Gastroesophageal sphincter (tissue), 4 donors: ENCODE measurements around the gene PGAP2. TPM values are rescaled to one million over a fixed set of nuclear protein-coding genes. Genes with fewer than 3 reads are reported as not detected.
"Not testable (repeated sequence)": the region's sequence is repeated elsewhere in the genome, so short reads cannot be mapped to it uniquely, and the experiment has no call there.

Experiments used
- ATAC-seq: fragments of 150-250 bp; one replicate; pipeline ENCODE4 v1.9.1; 2016; ENCODE audit warnings: mild to moderate bottlenecking, moderate library complexity
- H3K27ac ChIP-seq, 4 donors: fragments of 200-600 bp; sonication (generic) in 3 of 4; 1 replicate in 3 of 4; 2 replicates in 1 of 4; pipeline ENCODE4 v1.5.1; 2016 to 2019
- H3K27me3 ChIP-seq: fragments of 200-600 bp; sonication (generic); one replicate; pipeline ENCODE4 v1.5.1; 2019
- H3K36me3 ChIP-seq, 2 donors: fragments of 200-600 bp; sonication (generic); one replicate each; pipeline ENCODE4 v1.5.1; 2019; ENCODE audit warnings: control low read depth in 1 of 2
- H3K4me1 ChIP-seq, 3 donors: fragments of 200-600 bp; sonication (generic); 1 replicate in 2 of 3; 2 replicates in 1 of 3; pipeline ENCODE4 v1.5.1; 2016 to 2019; ENCODE audit warnings: control low read depth in 2 of 3
- H3K4me3 ChIP-seq, 2 donors: fragments of 200-600 bp; sonication (generic); one replicate each; pipeline ENCODE4 v1.5.1; 2019; ENCODE audit warnings: mild to moderate bottlenecking in 1 of 2, moderate library complexity in 1 of 2
- H3K9me3 ChIP-seq, 3 donors: fragments of 200-600 bp; sonication (generic); one replicate each; pipeline ENCODE4 v1.5.1; 2017 to 2019; ENCODE audit warnings: control low read depth in 2 of 3
- EP300 ChIP-seq: sonication (generic); formaldehyde crosslinking; IDR thresholded peaks from one replicate; pipeline ENCODE4 v1.6.1; 2017; ENCODE audit warnings: antibody characterized with exemption, mild to moderate bottlenecking
- POLR2A ChIP-seq, 2 donors: fragments of 450-650 bp; IDR thresholded peaks; one replicate each; pipeline ENCODE4 v1.6.1; 2017; ENCODE audit warnings: antibody characterized with exemption in 2 of 2, mild to moderate bottlenecking in 2 of 2, moderate library complexity in 1 of 2
- POLR2AphosphoS5 ChIP-seq: sonication (generic); formaldehyde crosslinking; IDR thresholded peaks from one replicate; pipeline ENCODE4 v1.6.1; 2017; ENCODE audit warnings: antibody characterized with exemption
- WGBS, 2 donors: methylation state at CpG; one replicate each; pipeline ENCODE4 v1.1.5; 2018; ENCODE audit warnings: low coverage in 1 of 2; 5-methylcytosine and 5-hydroxymethylcytosine counted together
- total RNA-seq, 4 donors: library from RNA; depleted of rRNA; stranded (reverse); fragments of >200 nt; gene quantifications; one replicate each; pipeline ENCODE4 v1.1.0, GENCODE V29; 2016
- TF ChIP-seq, protein P1 (sequence below), 4 experiments: fragments of 200-600 bp in 2 of 4; fragments of 450-650 bp in 2 of 4; sonication (generic) in 1 of 4; IDR thresholded peaks; one replicate each; pipeline ENCODE4 v1.5.1; 2017 to 2019; ENCODE audit warnings: antibody characterized with exemption in 4 of 4, mild to moderate bottlenecking in 2 of 4, moderate library complexity in 2 of 4

Gene PGAP2
- total RNA-seq, 4 donors from 2014 or later: 4.2 to 12.0 (median 5.1) TPM

DNA sequence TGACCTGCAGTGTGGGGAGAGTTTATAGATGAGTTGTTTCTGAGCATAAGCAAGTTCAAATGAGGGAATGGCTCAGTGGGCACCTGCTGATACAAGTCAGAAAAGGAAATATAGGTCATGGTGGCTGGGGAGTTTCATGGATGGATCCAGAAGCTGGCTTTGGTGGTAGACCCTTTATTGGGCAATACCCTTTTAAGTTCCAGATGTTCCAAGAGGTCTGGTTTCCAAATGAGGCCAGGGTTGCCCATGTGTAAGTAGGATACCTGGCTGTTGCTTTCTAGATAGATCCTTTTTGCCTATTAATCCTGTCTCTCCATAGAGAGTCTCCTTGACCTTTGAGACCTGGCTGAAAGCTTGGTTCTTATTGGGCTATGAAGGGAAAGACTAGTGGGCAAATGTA is 49.3 kb downstream of the PGAP2 start:
- TF ChIP-seq, protein P1, sequence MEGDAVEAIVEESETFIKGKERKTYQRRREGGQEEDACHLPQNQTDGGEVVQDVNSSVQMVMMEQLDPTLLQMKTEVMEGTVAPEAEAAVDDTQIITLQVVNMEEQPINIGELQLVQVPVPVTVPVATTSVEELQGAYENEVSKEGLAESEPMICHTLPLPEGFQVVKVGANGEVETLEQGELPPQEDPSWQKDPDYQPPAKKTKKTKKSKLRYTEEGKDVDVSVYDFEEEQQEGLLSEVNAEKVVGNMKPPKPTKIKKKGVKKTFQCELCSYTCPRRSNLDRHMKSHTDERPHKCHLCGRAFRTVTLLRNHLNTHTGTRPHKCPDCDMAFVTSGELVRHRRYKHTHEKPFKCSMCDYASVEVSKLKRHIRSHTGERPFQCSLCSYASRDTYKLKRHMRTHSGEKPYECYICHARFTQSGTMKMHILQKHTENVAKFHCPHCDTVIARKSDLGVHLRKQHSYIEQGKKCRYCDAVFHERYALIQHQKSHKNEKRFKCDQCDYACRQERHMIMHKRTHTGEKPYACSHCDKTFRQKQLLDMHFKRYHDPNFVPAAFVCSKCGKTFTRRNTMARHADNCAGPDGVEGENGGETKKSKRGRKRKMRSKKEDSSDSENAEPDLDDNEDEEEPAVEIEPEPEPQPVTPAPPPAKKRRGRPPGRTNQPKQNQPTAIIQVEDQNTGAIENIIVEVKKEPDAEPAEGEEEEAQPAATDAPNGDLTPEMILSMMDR (IDR thresholded peaks at IDR 0.05): no peak
- TF ChIP-seq EP300 (no peak), POLR2AphosphoS5 (no peak), POLR2A (IDR thresholded peaks at IDR 0.05) (no peak)
- peak overlapping the region in 3 of 4 donors; percentile 2 to 99 (median 31) for H3K27ac ChIP-seq
- no peaks in the 10 kb centered on the region for H3K27me3 ChIP-seq
- peak overlapping the region; percentile 37 to 95 for H3K4me3 ChIP-seq
- H3K9me3 ChIP-seq: no peaks in the 10 kb centered on the region
- H3K4me1 ChIP-seq: peaks cover 8 to 71% (median 33%) of the 10 kb centered on the region in 3 donors
- no peak for ATAC-seq
- no peaks in the 10 kb centered on the region for H3K36me3 ChIP-seq

DNA sequence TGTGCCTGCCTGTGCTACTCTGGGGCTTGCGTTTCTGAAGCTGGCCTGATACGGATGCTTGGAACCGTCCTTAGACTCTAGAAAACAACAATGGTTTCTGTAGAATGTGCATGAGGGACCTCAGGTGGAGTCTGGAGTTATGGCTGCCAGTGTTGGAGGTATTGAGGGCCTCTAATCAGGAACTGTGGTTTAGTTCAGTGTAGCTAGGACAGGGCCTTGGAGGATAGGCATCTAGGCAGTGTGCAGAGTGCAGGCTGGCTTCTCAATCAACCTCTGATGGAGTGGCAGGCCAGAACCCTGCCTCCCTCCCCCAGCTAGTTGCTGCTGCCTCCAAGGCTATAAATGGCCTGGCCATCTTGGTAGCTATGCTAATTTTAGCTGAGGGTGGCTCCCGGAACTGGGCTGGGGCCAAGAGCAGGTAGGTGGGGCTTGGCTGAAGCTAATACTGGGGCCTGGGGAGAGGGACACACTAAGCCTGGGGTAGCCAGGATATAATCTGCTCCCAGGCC is 51.1 kb downstream of the PGAP2 start:
- 50 to 78% methylated on average over 2 to 3 of the region's 4 CpGs for WGBS, 2 donors
- Histone ChIP-seq H3K27me3 (no peaks in the 10 kb centered on the region), H3K4me1 (peaks cover 8 to 77% (median 35%) of the 10 kb centered on the region in 3 donors), H3K9me3 (no peaks in the 10 kb centered on the region), H3K36me3 (no peaks in the 10 kb centered on the region), H3K4me3 (peak overlapping the region in 1 of 2 donors; percentile 95), H3K27ac (peak overlapping the region in 2 of 4 donors; percentile 34 to 99)
- TF ChIP-seq, protein P1 (IDR thresholded peaks at IDR 0.05): no peak
- TF ChIP-seq POLR2A (IDR thresholded peaks at IDR 0.05) (no peak), EP300 (no peak), POLR2AphosphoS5 (no peak)
- no peak for ATAC-seq

DNA sequence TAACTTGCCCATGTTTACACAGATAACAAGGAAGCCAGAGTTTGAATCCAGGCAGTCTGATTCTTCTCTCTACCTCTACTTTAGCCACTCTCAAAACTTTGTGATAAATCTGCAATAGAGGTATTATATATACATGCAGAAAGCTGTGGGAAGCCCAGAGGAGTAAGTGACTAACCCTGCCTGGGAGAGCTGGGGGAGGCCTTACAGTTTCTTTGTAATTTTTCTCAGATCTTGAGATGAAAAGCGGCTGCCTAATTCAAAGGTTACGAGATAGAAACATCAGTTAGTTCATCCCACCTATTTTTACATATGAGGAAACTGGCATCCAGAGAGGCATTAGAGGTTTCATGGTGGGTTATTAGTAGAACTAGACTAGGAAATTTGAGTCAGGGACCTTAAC is 52.0 kb downstream of the PGAP2 start:
- WGBS, 2 donors: 93% methylated on average over 2 of the region's 2 CpGs
- H3K36me3 ChIP-seq: no peaks in the 10 kb centered on the region
- no peaks in the 10 kb centered on the region for H3K27me3 ChIP-seq
- no peak for ATAC-seq
- H3K9me3 ChIP-seq: no peaks in the 10 kb centered on the region
- no peak overlapping the region for H3K4me3 ChIP-seq
- peak overlapping the region in 1 of 4 donors; percentile 99 for H3K27ac ChIP-seq
- TF ChIP-seq EP300 (no peak), POLR2AphosphoS5 (no peak), POLR2A (IDR thresholded peaks at IDR 0.05) (no peak)
- TF ChIP-seq, protein P1 (IDR thresholded peaks at IDR 0.05): no peak
- H3K4me1 ChIP-seq: peaks cover 13 to 82% (median 40%) of the 10 kb centered on the region in 3 donors

DNA sequence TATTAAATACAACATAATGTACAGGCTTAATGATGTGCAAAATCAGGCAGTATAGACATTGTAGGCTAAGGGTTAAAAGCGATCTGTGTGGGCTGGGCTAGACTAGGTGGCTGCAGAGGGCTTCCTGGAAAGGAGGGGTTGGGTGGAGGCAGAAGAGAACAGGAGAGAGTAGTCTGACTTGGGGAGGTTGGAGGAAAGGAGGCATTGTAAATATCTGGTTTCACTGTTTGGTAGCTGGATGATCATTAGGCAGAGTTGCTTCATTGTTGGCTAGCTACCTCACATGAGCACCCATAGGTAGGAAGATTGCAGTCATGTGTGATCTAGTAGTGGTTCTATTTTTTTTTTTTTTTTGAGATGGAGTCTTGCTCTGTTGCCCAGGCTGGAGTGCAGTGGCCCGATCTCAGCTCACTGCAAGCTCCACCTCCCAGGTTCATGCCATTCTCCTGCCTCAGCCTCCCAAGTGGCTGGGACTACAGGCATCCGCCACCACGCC is 52.6 kb downstream of the PGAP2 start:
- H3K9me3 ChIP-seq, H3K27me3 ChIP-seq, H3K27ac ChIP-seq, H3K36me3 ChIP-seq, ATAC-seq, H3K4me3 ChIP-seq: not testable (repeated sequence)
- peaks cover 17 to 87% (median 46%) of the 10 kb centered on the region in 3 donors for H3K4me1 ChIP-seq
- WGBS, 2 donors: 82 to 83% methylated on average over 2 to 4 of the region's 4 CpGs

DNA sequence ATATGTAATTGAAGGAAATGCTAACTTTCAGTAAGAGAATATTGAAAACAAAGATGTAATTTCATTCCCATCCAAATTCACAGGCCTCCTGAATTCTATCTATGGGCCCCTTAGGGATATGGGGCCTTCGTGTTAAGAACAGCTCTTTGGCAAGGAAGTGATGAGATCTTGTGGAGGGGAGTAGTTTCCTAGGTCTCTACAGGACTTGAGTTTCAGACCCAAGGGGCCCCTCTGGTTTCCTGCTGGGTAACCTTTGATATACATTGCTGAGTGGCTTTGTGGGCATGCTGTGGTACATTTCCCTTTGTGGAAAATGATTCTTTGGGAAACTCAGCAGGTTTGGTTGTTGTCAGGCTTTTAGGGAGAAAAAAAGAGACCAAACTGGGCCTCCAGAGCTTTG is 53.3 kb downstream of the PGAP2 start:
- no peak overlapping the region for H3K4me3 ChIP-seq
- H3K27ac ChIP-seq: no peak overlapping the region
- TF ChIP-seq POLR2AphosphoS5 (no peak), POLR2A (IDR thresholded peaks at IDR 0.05) (no peak), EP300 (no peak)
- TF ChIP-seq, protein P1 (IDR thresholded peaks at IDR 0.05): no peak
- no peaks in the 10 kb centered on the region for H3K36me3 ChIP-seq
- H3K27me3 ChIP-seq: no peaks in the 10 kb centered on the region
- no peak for ATAC-seq
- peaks cover 17 to 89% (median 52%) of the 10 kb centered on the region in 3 donors for H3K4me1 ChIP-seq
- no peaks in the 10 kb centered on the region for H3K9me3 ChIP-seq
- WGBS, 2 donors: 18 to 63% methylated on average over 1 of the region's 1 CpG
